GM18502 (cell line): ENCODE data around the gene UNC13C.

Source experiments
- ATAC-seq: cut with Tn5 transposase; IDR thresholded peaks from one replicate; pipeline ENCODE4 v1.9.1; 2021; ENCODE audit warnings: mild to moderate bottlenecking; ENCODE audit not compliant: unreplicated experiment, poor library complexity

Gene UNC13C

DNA sequence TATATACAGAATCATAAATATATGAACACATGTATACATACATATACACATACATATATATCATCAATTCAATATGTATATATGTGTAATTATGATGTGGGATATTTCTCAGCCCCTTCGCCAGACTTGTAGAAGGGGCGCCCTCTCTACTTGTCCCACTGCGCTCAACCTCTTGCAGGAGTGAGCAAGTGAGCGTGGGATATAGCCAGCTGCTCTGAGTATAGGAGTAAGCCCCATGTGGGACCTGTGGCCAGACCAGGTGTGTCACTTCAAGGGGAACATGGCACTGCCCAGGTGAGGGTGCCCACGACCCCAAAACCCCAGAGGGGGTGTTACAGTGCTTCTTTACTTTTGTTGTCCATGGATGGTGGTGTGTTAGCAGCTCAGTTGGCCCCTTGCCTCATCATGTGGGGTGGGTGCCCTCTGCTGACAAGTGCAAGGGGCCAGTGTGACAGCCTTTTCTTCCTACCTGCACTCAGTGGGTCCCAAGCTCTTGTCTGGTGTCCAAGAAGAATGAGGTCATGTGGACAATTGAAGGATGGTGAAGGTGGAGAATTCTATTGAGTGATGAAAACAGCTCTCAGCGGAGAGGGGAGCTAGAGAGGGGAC lies 304.1 kb downstream of the UNC13C start:
- ATAC-seq = no peak

DNA sequence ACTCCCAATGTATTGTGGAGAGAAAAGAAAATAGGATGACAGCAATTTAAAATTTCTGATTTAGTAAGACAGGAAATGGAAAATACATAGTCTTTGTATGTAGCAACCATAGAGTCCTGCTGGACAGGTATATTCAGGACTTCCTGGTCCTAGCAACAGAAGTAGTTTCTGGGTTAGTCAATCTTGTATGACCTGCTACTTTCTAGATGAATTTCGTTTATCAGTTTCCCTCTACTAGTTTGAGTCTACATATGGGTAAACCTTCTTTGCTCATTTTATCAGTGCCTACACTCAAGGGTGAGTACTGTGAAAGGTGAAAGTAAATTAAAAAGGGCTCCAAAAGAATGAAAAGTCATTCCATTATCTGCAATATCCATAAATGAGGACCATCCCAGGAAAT lies 309.8 kb downstream of the UNC13C start:
- ATAC-seq = peak; percentile 48

DNA sequence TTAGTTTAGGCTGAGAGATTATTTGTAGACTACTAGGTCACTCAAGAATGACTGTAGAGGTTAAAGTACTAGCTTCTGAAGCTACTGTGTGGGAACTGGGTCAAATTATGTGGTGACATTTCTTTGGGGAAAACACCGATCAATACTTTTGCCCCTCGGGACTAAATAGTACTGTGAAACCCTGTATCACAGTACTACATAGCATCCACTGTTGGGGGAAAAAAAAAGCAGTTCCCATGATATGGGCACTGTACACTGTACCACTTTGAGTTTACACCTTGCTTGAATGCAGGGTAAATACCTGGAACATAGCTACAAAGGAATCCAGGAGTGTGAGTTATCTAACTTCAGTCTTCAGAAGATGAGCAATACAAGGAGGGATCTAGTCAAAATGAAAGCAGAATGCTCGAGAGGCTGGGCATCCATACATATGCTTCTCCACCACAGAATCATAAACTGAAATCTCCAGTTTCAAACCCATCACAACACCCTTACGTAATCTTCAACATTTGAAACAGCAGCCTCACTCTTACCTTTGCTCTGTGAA lies 311.4 kb downstream of the UNC13C start:
- ATAC-seq = peak; percentile 85

DNA sequence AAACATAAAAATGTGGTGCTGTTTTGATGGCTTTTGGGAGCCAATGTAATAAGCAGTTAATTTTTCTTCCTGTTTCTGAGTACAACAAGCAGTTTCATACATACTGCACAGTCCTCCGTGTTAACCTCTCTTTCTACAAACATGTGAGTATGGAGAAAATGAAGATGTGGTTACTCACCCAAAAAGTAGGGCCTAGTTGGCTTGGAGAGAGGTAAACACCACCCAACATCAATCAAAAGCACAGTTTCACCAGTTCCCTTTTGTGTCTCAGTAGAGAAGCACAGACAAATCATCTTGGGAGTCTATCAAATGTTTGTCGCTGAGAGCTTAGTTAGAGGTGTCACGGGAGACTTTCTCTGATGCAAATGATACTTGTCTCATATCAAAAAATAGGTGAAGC lies 320.2 kb downstream of the UNC13C start:
- ATAC-seq = no peak

DNA sequence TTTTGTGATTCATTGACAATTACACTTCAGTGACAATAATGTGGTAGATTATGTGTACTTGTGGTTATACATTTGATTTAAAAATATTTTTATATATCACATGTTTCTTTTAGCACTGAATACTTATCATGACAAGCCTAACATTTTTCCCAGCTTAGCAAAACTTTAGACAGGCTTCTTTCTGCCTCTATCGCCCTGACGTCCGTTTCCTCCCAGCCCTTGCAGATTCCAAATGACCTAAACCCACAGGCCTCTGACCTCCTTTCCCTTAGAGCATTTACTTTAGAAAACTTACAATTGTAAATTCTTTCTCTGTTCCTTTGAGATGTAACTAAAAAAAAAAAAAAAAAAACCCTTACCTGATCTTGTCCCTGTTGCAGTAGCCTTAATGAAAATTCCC lies 326.1 kb downstream of the UNC13C start:
- ATAC-seq = no peak

DNA sequence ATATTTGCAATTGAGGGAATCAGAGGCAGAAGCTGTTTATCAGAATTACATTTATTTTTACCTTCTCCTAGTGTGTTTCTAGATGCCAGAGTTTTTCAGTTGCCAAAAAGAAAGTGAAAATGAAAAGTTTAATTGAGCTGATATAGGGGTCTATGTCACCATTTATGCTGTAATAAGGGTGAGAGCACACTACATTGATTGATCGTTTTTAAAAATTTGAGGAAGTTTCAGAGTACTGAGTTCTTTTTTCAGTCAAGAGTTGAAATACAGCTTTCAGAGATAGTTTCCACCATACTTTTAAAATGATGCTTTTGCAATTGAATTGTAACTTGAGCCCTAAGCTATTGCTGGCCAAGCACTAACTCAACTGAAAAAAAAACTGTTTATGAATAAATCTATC lies 326.9 kb downstream of the UNC13C start:
- ATAC-seq = no peak

DNA sequence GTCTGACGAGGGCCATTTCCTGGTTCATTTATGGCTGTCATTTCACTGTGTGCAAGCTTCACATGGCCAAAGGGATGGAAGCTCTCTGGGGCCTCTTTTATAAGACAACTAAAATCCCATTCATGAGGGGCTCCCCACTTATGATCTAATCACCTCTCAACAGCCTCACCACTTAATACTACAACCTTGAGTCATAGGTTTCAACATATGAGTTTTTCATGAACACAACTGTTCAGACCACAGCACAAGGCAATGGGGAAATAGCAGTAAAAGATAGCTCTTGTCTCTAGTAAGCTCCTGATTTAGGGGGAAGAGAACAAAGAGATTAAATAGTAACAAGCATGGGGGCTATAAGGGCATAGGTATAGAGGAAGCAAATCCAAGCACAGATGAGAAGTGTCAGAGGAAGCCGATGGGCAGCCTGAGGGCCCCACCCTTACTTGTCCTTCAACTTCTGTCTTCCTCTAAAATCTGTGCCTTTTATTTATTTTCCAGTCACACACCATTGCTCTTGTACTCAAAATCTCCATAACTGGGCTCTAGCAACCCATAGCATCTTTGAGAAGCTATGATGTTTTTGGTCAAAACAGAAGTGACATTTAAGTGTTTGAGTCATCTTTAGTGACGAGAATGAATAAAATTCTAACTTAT lies 329.1 kb downstream of the UNC13C start:
- ATAC-seq = no peak

DNA sequence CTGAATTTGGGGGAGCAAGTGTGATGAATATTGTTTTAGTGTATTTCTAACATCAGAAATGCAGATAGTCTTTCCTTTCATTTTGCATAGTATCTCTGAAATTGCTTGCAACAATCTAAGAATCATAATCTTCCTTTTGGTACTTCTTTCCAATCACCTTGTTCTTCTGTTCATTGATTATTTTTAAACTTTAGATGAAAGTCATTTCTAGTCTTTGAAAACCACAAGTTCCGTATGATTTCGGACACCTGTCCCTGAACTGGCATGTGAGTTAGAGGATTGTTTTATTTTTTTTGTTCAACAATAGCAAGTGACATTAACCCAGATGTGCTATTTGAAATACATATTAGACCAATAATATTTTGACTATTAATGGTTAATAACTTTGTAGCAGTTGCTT lies 329.7 kb downstream of the UNC13C start:
- ATAC-seq = no peak

DNA sequence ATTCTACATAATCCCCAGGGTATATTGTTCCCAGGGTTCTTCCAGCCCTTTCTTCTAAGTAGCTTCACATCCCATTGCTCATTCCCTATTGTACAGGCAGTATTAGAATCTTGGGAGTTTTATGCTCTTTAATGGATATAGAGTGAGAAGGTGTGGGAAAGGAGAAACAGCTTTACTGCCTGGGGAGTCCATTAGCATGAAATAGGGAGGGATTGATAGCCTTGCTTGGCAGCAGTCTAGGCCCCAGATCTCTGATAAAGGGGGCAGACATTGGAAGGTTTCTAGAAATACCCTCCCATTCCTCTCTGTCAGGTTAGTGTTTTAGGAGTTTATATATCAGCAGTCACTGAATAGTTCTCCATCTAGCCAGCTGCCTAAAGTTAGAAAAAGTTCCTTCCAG lies 334.3 kb downstream of the UNC13C start:
- ATAC-seq = no peak

DNA sequence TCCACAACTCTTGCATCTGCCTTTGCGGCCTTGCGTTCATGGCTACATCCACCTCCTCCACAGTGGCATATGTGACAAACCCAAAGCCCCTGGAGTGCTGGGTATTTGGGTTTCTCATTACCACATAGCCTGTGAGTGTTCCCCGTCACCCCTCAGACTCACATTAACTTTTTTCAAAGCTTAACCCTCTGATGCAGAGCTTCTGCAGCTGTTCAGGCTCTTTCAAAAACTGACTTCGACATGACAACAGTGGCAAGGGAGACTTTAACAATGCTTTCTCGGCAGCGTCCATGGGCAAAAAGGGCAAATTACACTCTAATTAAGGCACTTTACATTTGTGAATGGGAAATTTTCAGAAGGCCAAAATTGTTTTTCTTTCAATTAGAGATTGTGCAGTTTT lies 343.2 kb downstream of the UNC13C start:
- ATAC-seq = no peak

DNA sequence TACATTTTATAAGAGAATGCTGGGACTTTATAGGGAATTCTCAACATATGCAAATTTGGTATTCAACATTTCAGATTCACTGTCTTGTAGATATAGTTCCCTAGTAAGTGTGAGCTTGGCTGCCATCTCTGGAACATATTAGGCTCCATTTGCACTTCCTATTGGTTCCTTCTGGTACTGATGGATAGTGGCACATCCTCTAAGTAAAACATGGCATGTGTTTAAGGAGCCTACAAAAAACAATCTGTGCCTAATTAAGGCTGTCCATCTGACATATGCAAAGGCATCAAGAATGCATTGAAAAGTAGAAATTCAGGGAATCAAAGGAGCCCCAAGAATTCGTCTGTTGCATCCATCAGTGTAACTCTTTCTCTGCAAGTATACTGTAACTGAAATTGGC lies 344.1 kb downstream of the UNC13C start:
- ATAC-seq = no peak

DNA sequence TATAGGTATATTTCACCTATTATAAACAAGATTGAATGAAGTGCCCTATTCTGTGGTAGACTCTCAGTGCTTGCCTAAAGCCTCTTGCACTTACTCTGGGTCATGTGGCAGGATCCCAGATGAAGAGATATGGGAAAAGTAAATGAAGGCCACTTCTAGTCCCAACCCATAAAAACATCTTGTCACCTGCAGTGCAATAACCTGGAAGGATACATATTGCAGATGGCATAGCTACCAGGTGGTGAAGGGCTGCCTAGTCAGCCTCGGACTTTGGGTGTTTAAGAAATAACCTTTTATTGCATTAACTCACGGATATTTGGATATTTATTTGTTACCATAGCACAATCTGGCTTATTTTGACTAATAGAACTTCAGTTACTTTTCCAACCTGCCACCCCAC lies 367.1 kb downstream of the UNC13C start:
- no peak for ATAC-seq

DNA sequence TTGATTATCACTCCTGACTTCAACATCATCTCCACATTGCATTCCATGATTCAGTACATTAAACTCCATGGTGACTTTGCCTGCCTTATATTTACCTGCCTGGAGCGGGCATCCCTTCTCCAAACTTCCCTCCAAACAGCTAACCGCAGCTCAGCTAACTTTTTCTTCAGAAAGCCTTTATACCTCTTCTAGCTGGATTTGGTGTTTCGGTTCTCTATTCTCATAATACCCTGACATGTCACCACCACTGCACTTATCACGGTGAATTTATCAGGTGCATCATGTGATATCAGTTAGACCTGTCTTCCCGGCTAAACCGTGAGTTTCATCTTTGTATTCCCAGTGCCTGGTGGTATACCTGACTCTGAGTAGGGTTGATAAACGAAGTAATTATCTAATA lies 367.6 kb downstream of the UNC13C start:
- no peak for ATAC-seq

DNA sequence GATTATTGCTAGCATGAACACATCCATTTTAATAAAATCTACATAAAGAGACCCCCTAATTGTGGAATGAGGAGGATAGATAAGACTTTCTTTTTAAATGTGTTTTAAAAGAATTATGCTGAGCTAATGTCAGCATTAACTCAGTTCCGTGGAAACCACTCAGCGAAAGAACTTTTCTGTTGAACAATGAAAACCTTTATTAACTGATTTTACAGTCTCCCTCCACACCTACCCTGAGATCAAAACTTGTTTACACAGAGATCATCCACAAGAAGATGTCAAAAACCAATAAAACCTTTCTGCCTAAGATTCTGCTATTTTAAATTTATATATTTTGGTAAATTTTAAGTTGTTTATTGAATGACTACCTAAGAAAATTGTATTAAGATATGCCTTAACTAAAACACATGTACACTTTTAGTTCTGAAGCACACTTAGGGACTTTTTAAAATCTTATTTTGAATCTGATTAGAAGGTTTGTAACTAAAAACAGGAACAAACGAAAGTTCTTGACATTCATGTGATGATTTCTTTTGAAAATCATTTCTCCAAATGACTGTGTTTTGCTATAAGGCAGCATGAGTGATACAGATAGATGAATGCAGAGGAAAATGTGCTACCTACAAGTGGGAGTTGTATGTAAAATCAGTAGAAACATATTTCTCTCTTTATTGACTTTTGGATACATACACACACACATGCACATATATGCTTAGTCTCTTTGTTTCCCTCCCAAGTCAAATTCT lies 369.0 kb downstream of the UNC13C start:
- ATAC-seq = peak; percentile 62

DNA sequence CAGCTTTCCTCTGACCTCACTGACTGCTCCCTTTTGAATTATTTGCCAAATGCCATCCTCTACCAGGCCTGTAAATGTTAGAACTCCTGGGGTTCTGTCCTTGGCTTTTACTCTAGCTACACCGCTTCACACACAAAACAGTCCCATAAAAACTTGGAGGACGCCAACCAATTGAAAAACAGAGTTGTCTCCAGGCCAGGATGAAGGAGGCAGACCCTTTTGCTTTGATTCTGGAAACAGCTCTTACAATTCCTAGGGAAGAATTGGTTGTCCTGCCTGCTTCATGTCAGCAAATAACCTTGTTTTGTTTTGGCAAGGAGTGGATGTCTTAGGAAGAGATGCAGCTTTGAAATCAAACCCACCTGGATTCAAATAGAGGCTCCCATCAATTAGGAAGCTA lies 375.5 kb downstream of the UNC13C start:
- ATAC-seq = no peak

DNA sequence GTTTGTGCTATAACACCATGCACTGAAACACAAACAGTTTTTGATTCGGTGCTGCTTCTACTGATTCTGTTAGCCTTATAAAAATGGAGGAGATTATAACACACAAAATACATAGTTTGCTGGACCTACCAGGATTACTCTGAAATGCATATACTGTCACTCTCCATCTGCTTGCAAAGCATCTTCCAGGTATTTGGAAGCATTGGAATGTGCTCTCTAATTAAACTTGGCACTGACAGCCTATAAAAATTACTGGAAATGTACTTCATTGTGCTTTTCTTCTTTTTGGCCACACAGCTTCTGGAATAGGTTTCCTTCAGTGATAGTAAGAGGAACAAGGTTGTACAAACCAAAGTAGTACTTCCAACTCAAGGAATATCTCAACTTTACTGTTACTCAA lies 376.1 kb downstream of the UNC13C start:
- ATAC-seq = no peak

DNA sequence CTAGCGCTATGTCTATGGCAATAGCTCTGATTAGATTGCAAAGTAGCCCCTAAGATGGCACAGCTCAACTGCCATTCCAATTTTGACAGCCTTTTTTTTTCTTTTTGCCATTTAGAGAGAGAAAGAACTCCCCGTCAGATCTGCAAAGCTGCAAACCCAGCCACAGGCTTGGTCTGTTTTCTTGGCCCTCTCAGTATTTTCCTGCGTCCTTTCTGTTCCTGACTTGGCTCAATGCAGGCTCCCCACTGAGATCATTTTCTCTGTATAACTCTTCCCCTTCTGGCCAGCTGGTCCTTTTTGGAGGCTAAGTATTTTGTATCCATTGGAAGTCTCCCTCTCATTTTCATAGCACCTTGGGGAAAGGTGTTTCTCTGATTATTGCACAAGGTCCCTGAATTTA lies 386.7 kb downstream of the UNC13C start:
- ATAC-seq = no peak

DNA sequence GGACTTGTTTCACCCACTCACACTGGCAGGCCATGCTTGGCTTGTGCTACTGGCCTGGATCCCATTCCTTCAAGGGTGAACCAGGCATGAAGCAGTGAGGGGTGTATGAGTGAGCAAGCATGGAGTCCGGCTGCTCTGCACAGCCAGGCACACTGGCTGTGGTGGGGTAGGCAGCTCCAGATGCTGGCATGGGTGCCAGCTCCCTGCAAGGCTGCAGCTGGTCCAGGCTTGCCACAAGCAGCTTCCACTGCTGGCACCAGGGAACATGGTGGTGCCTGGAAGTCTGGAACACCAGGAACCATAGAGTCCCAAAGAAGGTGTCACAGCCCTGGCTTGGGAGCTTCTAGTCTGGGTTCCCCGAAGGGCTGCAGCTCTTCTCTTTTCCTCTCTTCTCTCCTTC lies 395.1 kb downstream of the UNC13C start:
- ATAC-seq = no peak

DNA sequence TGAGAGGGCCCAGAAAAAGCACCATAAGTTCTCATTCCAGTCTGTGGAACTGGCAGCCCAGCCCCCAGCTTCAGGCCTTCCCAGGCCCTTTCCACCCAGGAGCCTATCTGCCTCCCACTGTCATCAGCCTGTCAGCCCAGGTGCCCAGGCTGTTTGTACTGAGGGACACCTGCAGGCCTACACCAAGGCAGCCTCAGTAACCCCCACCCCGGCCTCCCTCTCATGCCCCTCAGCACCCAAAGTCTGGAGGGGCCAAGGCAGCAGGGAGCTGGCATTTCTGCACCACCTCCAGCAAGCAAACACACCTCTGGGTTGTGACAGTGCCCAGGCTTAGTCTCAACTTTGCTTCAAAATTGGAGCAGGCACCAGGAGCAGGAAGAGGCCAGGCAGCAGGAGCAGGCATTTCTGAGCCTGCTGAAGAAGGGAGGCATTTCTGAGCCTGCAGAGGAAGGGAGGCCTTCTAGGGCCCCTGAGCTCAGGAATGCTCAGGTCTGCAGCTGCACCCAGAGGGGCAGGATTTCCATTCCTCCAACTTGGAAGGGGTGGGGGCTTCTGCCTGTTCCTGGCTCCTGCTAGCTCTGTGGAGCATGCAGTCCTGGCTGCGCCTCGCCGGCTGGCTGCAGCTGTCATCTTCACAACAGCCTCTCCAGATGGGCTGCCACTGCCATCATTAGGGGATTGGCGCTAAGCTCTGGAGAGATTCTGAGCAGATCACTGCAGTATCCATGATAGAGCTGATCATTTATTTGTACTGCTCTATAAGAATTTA lies 396.1 kb downstream of the UNC13C start:
- ATAC-seq = no peak

DNA sequence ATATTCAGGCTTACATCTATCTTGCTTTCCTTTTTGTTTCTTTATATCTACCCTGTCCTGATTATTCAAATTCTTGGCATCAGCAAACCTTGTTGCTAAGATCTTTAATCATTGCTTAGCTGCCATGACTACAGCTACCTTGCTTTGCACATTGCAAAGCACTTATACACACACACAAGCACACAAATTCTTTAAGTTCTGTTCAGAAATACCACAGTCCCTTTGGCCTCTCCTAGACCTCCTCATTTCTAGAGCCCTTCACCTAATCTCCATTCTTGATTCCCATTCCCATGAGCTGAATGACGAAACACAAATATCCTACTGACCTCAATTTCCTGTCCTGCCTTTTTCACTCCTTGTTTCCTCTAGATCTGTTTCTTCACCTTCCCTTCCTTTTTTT lies 409.6 kb downstream of the UNC13C start:
- no peak for ATAC-seq

DNA sequence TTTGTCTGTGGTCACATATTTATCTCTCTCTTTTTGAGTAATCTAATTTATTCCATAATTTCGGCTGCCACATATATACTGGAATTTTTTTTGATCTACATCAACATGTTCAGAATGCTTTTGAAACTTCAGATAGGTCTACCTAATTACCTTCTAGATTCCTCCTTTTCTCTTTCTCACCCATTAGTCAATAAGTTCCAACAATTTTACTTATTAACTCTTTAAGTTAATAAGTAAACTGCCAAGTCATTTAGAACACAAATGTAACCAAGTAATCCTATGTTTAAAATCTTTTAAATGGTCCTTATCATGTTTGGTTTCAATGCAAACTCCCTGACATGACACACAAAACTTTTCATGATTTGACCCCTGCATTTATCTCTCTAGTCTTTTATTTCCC lies 410.5 kb downstream of the UNC13C start:
- no peak for ATAC-seq
